K562 (cell line): Measurements from ENCODE around the gene GTSE1. TPM values are rescaled to one million over a fixed set of nuclear protein-coding genes. Genes with fewer than 3 reads are reported as not detected.

Experiments
- ATAC-seq: fragments of 200-7000 bp; cut with Tn5 transposase; 3 replicates; pipeline ENCODE4 v1.9.1; 2020; ENCODE audit warnings: moderate library complexity
- BruUV-seq: library from RNA; stranded (reverse); fragments of 400-500 nt; replicated peaks from 2 replicates; lab custom pipeline; 2021; lab: Mats Ljungman, UMichigan
- CTCF ChIA-PET: fragments of 300-600 bp; formaldehyde crosslinking; extraction: SDS; loops from one replicate; lab custom pipeline; 2021; ENCODE audit warnings: low intra/inter-chr PET ratio; lab: Yijun Ruan, JAX
- POLR2A ChIA-PET: fragments of 300-600, 350-650 bp; sonication (Branson Sonifier 250); formaldehyde crosslinking; extraction: SDS; loops from one replicate; lab custom pipeline; 2021; ENCODE audit warnings: antibody characterized with exemption, inconsistent platforms; lab: Yijun Ruan, JAX
- DNase-seq, 4 experiments: peaks; one replicate each; pipeline versions ENCODE4 v3.0.0 to v3.0.0-alpha.2; 2011 to 2018; ENCODE audit warnings: low spot score in 3 of 4, mixed read lengths in 3 of 4; ENCODE audit errors: extremely low read depth in 1 of 4
- FAIRE-seq: peaks from 2 replicates; lab custom pipeline; 2011; peaks lifted over from hg19 to GRCh38; lab: Jason Lieb, UNC
- H2AFZ ChIP-seq: 2 replicates; pipeline ENCODE4 v1.6.0; 2011; ENCODE audit warnings: low read depth, low read length, control low read depth, inconsistent platforms
- H3K27ac ChIP-seq: fragments of 200-600 bp; 3 replicates; pipeline ENCODE4 v1.8.0; 2011; ENCODE audit warnings: low read depth, mild to moderate bottlenecking, control low read depth, inconsistent platforms, low read length, moderate library complexity, mixed read lengths; ENCODE audit errors: extremely low read depth
- H3K27me3 ChIP-seq, 2 experiments: fragments of 300-600 bp in 1 of 2; 2 replicates in 1 of 2; 3 replicates in 1 of 2; pipeline versions ENCODE4 v1.6.0 to v1.8.0; 2011; ENCODE audit warnings: inconsistent platforms in 2 of 2, low read length in 2 of 2, mild to moderate bottlenecking in 1 of 2, mixed read lengths in 1 of 2, moderate library complexity in 1 of 2; ENCODE audit not compliant: control insufficient read depth in 2 of 2, insufficient read depth in 2 of 2
- H3K36me3 ChIP-seq: fragments of 300-600 bp; 3 replicates; pipeline ENCODE4 v1.8.0; 2011; ENCODE audit warnings: mild to moderate bottlenecking, low read length, inconsistent platforms; ENCODE audit not compliant: control insufficient read depth, insufficient read depth
- H3K4me1 ChIP-seq, 2 experiments: fragments of 200-600 bp in 1 of 2; replicated peaks in 1 of 2; 2 replicates in 1 of 2; 3 replicates in 1 of 2; pipeline versions ENCODE4 v1.5.1 to v1.8.0; 2011; ENCODE audit warnings: inconsistent platforms in 2 of 2, low read length in 2 of 2, mild to moderate bottlenecking in 1 of 2, mixed read lengths in 1 of 2, moderate library complexity in 1 of 2; ENCODE audit not compliant: control insufficient read depth in 2 of 2, insufficient read depth in 2 of 2
- H3K4me2 ChIP-seq: 2 replicates; pipeline ENCODE4 v1.6.1; 2011; ENCODE audit warnings: low read length, control low read depth, inconsistent platforms, mixed read lengths; ENCODE audit not compliant: insufficient read depth
- H3K4me3 ChIP-seq: fragments of 200-600 bp; sonication (generic), shearing (Covaris generic); 2 replicates; pipeline ENCODE4 v1.5.1; 2016; ENCODE audit warnings: control low read depth, inconsistent platforms
- H3K79me2 ChIP-seq: fragments of 200-600 bp; 3 replicates; pipeline ENCODE4 v1.8.0; 2011; ENCODE audit warnings: low read length, inconsistent platforms; ENCODE audit not compliant: control insufficient read depth, insufficient read depth
- H3K9ac ChIP-seq, 2 experiments: 2 replicates each; pipeline versions ENCODE4 v1.6.0 to v1.6.1; 2011; ENCODE audit warnings: low read depth in 2 of 2, low read length in 2 of 2, control low read depth in 1 of 2, inconsistent platforms in 1 of 2, mild to moderate bottlenecking in 1 of 2, mixed read lengths in 1 of 2; ENCODE audit not compliant: insufficient read depth in 1 of 2
- H3K9me1 ChIP-seq: one replicate; pipeline ENCODE4 v1.6.0; 2011; ENCODE audit warnings: inconsistent platforms, mild to moderate bottlenecking, low read length, moderate library complexity; ENCODE audit not compliant: control insufficient read depth, insufficient read depth
- H3K9me3 ChIP-seq: replicated peaks from 2 replicates; pipeline ENCODE4 v1.5.1; 2011; ENCODE audit warnings: low read depth, low read length, inconsistent platforms; ENCODE audit not compliant: control insufficient read depth, insufficient read depth
- H4K20me1 ChIP-seq: replicated peaks from 2 replicates; pipeline ENCODE4 v1.6.1; 2011; ENCODE audit warnings: low read length, inconsistent platforms, mixed read lengths; ENCODE audit not compliant: control insufficient read depth, insufficient read depth
- GTF2A2 ChIP-seq: IDR thresholded peaks from 2 replicates; pipeline ENCODE4 v1.6.1; 2016; ENCODE audit warnings: mild to moderate bottlenecking, missing genetic modification characterization, missing compliant biosample characterization
- RBFOX2 ChIP-seq: fragments of 200-400 bp; formaldehyde crosslinking; IDR thresholded peaks from 2 replicates; pipeline ENCODE4 v1.6.1; 2017; ENCODE audit warnings: low read depth, mild to moderate bottlenecking, low read length, moderate library complexity
- SFPQ ChIP-seq: fragments of 200-400 bp; formaldehyde crosslinking; IDR thresholded peaks from 2 replicates; pipeline ENCODE4 v1.6.1; 2017; ENCODE audit warnings: mild to moderate bottlenecking, low read depth, low read length, moderate library complexity
- ZKSCAN8 ChIP-seq: fragments of 200-800 bp; sonication (Bioruptor generic); IDR thresholded peaks from 2 replicates; pipeline ENCODE4 v1.6.1; 2016; ENCODE audit warnings: missing genetic modification characterization, missing compliant biosample characterization
- ZNF511 ChIP-seq: sonication (generic); formaldehyde crosslinking; IDR thresholded peaks from 2 replicates; pipeline ENCODE4 v1.8.0; 2022; ENCODE audit warnings: mild to moderate bottlenecking, missing genetic modification reagents
- ZNF583 ChIP-seq: fragments of 250-450 bp; sonication (Bioruptor Pico); IDR thresholded peaks from 2 replicates; pipeline ENCODE4 v1.4.0; 2020
- WGBS: fragments of 100-300 bp; shearing (Covaris generic); methylation state at CpG from one replicate; pipeline ENCODE4 v1.1.6; 2016; ENCODE audit warnings: low coverage, mixed read lengths; ENCODE audit not compliant: insufficient coverage; ENCODE audit errors: missing lambda C conversion rate; 5-methylcytosine and 5-hydroxymethylcytosine counted together
- in situ Hi-C: fragments of 300-500 bp; cut with MboI; formaldehyde crosslinking; loops from 4 replicates; pipeline ENCODE4 v1.15.0; 2018; ENCODE audit warnings: inconsistent platforms, mixed read lengths
- intact Hi-C: fragments of 100-400 bp; cut with micrococcal nuclease; formaldehyde crosslinking; loops from 2 replicates; pipeline ENCODE4 v1.14.2; 2022
- polyA plus RNA-seq, 8 experiments: library from polyadenylated mRNA; depleted of rRNA in 4 of 8; stranded (reverse) in 5 of 8; unstranded in 3 of 8; fragments of >200 nt; fragmentation: Nextera tagmentation in 2 of 8; fragmentation: Illumina TruSeq in 1 of 8; extraction: Ambion mirVana in 2 of 8; extraction: Trizol in 1 of 8; gene quantifications; 2 replicates each; pipeline versions ENCODE4 v1.2.1 to v1.2.3, GENCODE V29; 2011 to 2014; ENCODE audit warnings: inconsistent platforms in 1 of 8, missing spikeins in 1 of 8
- total RNA-seq, 7 experiments: library from RNA; depleted of rRNA in 6 of 7; stranded (reverse); fragments of >200 nt in 6 of 7; fragmentation: Illumina TruSeq in 2 of 7; extraction: Trizol in 2 of 7; gene quantifications; 2 replicates each; pipeline versions ENCODE4 v1.2.1 to v1.2.3, GENCODE V29; 2011 to 2021; ENCODE audit warnings: low replicate concordance in 1 of 7

GTSE1 gene
- total and polyA plus RNA-seq, 9 of the 15 experiments (the other 6 are each of a cell fraction or from before 2014, with no cell fraction given) = 2.5 to 22.5 (median 12.9) TPM

DNA sequence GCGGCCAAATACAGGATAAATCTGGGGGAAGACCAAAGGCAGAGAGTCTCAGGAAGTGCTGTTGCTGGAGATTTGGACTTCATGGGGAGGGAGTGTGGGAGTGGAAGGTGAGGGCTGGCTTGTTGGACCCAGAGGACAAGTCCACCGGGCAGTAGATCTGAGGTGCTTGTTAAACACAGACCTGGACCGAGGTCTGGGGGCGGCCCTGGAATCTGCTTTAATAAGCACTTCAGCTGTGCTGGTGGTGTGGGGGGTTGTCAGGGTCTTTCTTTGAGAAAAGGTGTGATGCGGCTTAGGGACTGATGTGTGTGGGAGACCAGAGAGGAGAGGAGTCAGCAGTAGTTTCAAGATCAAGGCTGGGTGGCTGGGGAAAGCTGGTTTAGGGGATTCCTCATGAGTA is 43.3 kb downstream of the GTSE1 start:
- no peak overlapping the region for H3K9ac ChIP-seq
- ATAC-seq = no peak

More for the DNA sequence above, 43.3 kb downstream of the GTSE1 start:
- no peak overlapping the region for H3K4me3 ChIP-seq
- H3K79me2 ChIP-seq = peaks cover 31% of the 10 kb centered on the region
- intact Hi-C loops (no loop called here), in situ Hi-C loops (no loop called here)
- BruUV-seq = no TSS peak
- H3K9me3 ChIP-seq = no peaks in the 10 kb centered on the region
- DNase-seq (no peak), FAIRE-seq (no peak)
- no peak overlapping the region for H3K27ac ChIP-seq
- ChIA-PET POLR2A (interaction anchor here (1.2 kb wide), 2 partner anchors 28 to 33 kb away, joined by 4 read pairs; no protein-coding TSS in a partner anchor), CTCF (no interaction called here)
- H3K27me3 ChIP-seq = no peaks in the 10 kb centered on the region
- peaks cover 79% of the 10 kb centered on the region; the same call in 2 of the 3 replicates for H3K36me3 ChIP-seq
- no peaks in the 10 kb centered on the region for H3K9me1 ChIP-seq
- H3K4me1 ChIP-seq = peaks cover 2 to 8% of the 10 kb centered on the region in 2 experiments; a peak in 3 of 5 replicates
- 80% methylated on average over 2 of the region's 5 CpGs for WGBS
- no peaks in the 10 kb centered on the region for H4K20me1 ChIP-seq
- TF ChIP-seq GTF2A2 (tag) (no peak), RBFOX2 (no peak), ZKSCAN8 (CRISPR knock-in tag) (no peak), ZNF511 (no peak), ZNF583 (CRISPR knock-in tag) (no peak), SFPQ (no peak)
- H2AFZ ChIP-seq = no peak overlapping the region
- H3K4me2 ChIP-seq = no peak overlapping the region
